GM23338 (cell line): ENCODE measurements around the gene AP2A2. TPM values are rescaled to one million over a fixed set of nuclear protein-coding genes. Genes with fewer than 3 reads are reported as not detected.

Source experiments
- CREB1 ChIP-seq: fragments of 250-450 bp; sonication (Bioruptor Pico); IDR thresholded peaks from 2 replicates; pipeline ENCODE4 v1.5.0; 2020; ENCODE audit warnings: low read depth, mild to moderate bottlenecking, moderate library complexity
- CTCF ChIP-seq, 2 experiments: fragments of 200-600 bp in 1 of 2; sonication (generic) in 1 of 2; conservative IDR thresholded peaks; 2 replicates each; pipeline versions ENCODE4 v1.5.1 to v1.6.1; 2016 to 2017; ENCODE audit warnings: antibody characterized with exemption in 2 of 2, low read depth in 2 of 2, mild to moderate bottlenecking in 2 of 2, moderate library complexity in 1 of 2
- ETS1 ChIP-seq: IDR thresholded peaks from 2 replicates; pipeline ENCODE4 v1.6.1; 2016; ENCODE audit warnings: antibody characterized with exemption
- EZH2 ChIP-seq: fragments of 200-600 bp; sonication (generic); IDR thresholded peaks from one replicate; pipeline ENCODE4 v1.8.0; 2017; ENCODE audit warnings: antibody characterized with exemption, mild to moderate bottlenecking, low read depth; ENCODE audit not compliant: unreplicated experiment
- NANOG ChIP-seq: IDR thresholded peaks from 2 replicates; pipeline ENCODE4 v1.6.1; 2016; ENCODE audit warnings: antibody characterized with exemption, borderline replicate concordance
- POLR2AphosphoS5 ChIP-seq: IDR thresholded peaks from 2 replicates; pipeline ENCODE4 v1.6.1; 2016; ENCODE audit warnings: antibody characterized with exemption, low read depth
- STAT1 ChIP-seq: IDR thresholded peaks from one replicate; pipeline ENCODE4 v1.6.1; 2016; ENCODE audit warnings: antibody characterized with exemption; ENCODE audit not compliant: unreplicated experiment
- ZNF114 ChIP-seq: fragments of 250-450 bp; sonication (Bioruptor Pico); IDR thresholded peaks from 2 replicates; pipeline ENCODE4 v1.5.0; 2020; ENCODE audit warnings: mild to moderate bottlenecking, moderate library complexity
- ZNF331 ChIP-seq: fragments of 250-450 bp; sonication (Bioruptor Pico); IDR thresholded peaks from 2 replicates; pipeline ENCODE4 v1.5.0; 2020; ENCODE audit warnings: low read depth, mild to moderate bottlenecking, moderate library complexity
- ZNF462 ChIP-seq: fragments of 250-450 bp; sonication (Bioruptor Pico); IDR thresholded peaks from 2 replicates; pipeline ENCODE4 v1.5.0; 2020; ENCODE audit warnings: mild to moderate bottlenecking, moderate library complexity
- polyA plus RNA-seq: library from polyadenylated mRNA; unstranded; fragments of >200 nt; fragmentation: Nextera tagmentation; extraction: Ambion mirVana; gene quantifications from 2 replicates; pipeline ENCODE4 v1.2.1, GENCODE V29; 2016
- total RNA-seq: library from RNA; depleted of rRNA; stranded (reverse); fragments of >200 nt; shearing (Covaris generic); gene quantifications from 2 replicates; pipeline ENCODE4 v1.2.3, GENCODE V29; 2014

AP2A2 gene
- total and polyA plus RNA-seq, 2 experiments from 2014 or later, result 23.7 to 47.5 TPM

- TF ChIP-seq ZNF462 (CRISPR knock-in tag) (no peak), NANOG (no peak), EZH2 (no peak), CREB1 (CRISPR knock-in tag) (no peak), ETS1 (no peak), STAT1 (no peak), ZNF331 (no peak), POLR2AphosphoS5 (no peak), CTCF (conservative IDR thresholded peaks at IDR 0.05; ENCODE audit: low read depth in 2 of 2) (no peak), ZNF114 (no peak)
These were observed 114.9 kb downstream of the AP2A2 start (continued) for GRCh38 chr11:1040428-1041148.
